HCT116 (cell line): ENCODE results near the gene GYS2. TPM values are rescaled to one million over a fixed set of nuclear protein-coding genes. Genes with fewer than 3 reads are reported as not detected.

ENCODE experiments used
- ATAC-seq: fragments of 200-7000 bp; cut with Tn5 transposase; 2 replicates; pipeline ENCODE4 v1.9.1; 2020; ENCODE audit warnings: mild to moderate bottlenecking, moderate library complexity
- BruUV-seq: library from RNA; stranded (reverse); fragments of 400-500 nt; replicated peaks from 2 replicates; lab custom pipeline; 2021; lab: Mats Ljungman, UMichigan
- CTCF ChIA-PET: fragments of 300-600 bp; sonication (Branson Sonifier 250); formaldehyde crosslinking; loops from one replicate; lab custom pipeline; 2021; ENCODE audit warnings: antibody characterized with exemption; lab: Charles Lee
- POLR2A ChIA-PET: fragments of 300-600, 350-600 bp; sonication (Branson Sonifier 250); formaldehyde crosslinking; loops from one replicate; lab custom pipeline; 2021; ENCODE audit warnings: antibody characterized with exemption; lab: Charles Lee
- RAD21 ChIA-PET, 2 experiments: fragments of 300-600 bp; sonication (Branson Sonifier 250); formaldehyde crosslinking; loops; one replicate each; lab custom pipeline; 2023; ENCODE audit warnings: low total read pairs in 2 of 2; ENCODE audit not compliant: uncharacterized antibody in 2 of 2, unreplicated experiment in 2 of 2, low non-redundant PET in 1 of 2; lab: Charles Lee
- DNase-seq: peaks from one replicate; pipeline ENCODE4 v3.0.0-alpha.2; 2010; ENCODE audit warnings: low read depth, low spot score
- H2AFZ ChIP-seq: fragments of 200-600 bp; shearing (Covaris generic), sonication (generic); 2 replicates; pipeline ENCODE4 v1.6.1; 2017; ENCODE audit warnings: low read depth, mixed run types, mixed read lengths, antibody characterized with exemption, low read length; ENCODE audit not compliant: poor library complexity, severe bottlenecking
- H3K27ac ChIP-seq: 2 replicates; pipeline ENCODE4 v1.5.1; 2012; ENCODE audit warnings: low read depth, low read length
- H3K27me3 ChIP-seq: fragments of 200-600 bp; sonication (generic); 2 replicates; pipeline ENCODE4 v1.6.1; 2016; ENCODE audit warnings: mixed run types, low read length, mixed read lengths; ENCODE audit not compliant: insufficient read depth
- H3K36me3 ChIP-seq, 2 experiments: fragments of 200-500 bp in 1 of 2; fragments of 200-600 bp in 1 of 2; sonication (Bioruptor generic) in 1 of 2; sonication (generic) in 1 of 2; 2 replicates each; pipeline versions ENCODE4 v1.5.1 to v1.6.1; 2014 to 2016; ENCODE audit warnings: low read length in 2 of 2, inconsistent platforms in 1 of 2, mixed read lengths in 1 of 2, mixed run types in 1 of 2; ENCODE audit not compliant: insufficient read depth in 2 of 2, control insufficient read depth in 1 of 2
- H3K4me1 ChIP-seq, 2 experiments: fragments of 200-600 bp in 1 of 2; sonication (generic) in 1 of 2; 2 replicates each; pipeline versions ENCODE4 v1.5.1 to v1.6.1; 2012 to 2017; ENCODE audit warnings: low read length in 2 of 2, inconsistent platforms in 1 of 2, mild to moderate bottlenecking in 1 of 2, mixed read lengths in 1 of 2, mixed run types in 1 of 2, moderate library complexity in 1 of 2; ENCODE audit not compliant: insufficient read depth in 2 of 2, control insufficient read depth in 1 of 2
- H3K4me2 ChIP-seq: fragments of 200-600 bp; sonication (generic); 2 replicates; pipeline ENCODE4 v1.6.1; 2017; ENCODE audit warnings: mixed run types, low read length, mixed read lengths
- H3K4me3 ChIP-seq, 2 experiments: fragments of 200-600 bp in 1 of 2; sonication (generic) in 1 of 2; replicated peaks in 1 of 2; 2 replicates each; pipeline ENCODE4 v1.5.1; 2011 to 2016; ENCODE audit warnings: low read length in 2 of 2, control low read depth in 1 of 2, low read depth in 1 of 2, mild to moderate bottlenecking in 1 of 2, mixed read lengths in 1 of 2, mixed run types in 1 of 2
- H3K79me2 ChIP-seq: fragments of 200-600 bp; sonication (generic); 2 replicates; pipeline ENCODE4 v1.6.1; 2017; ENCODE audit warnings: mild to moderate bottlenecking, mixed run types, low read length, moderate library complexity, mixed read lengths; ENCODE audit not compliant: insufficient read depth
- H3K9ac ChIP-seq: fragments of 200-600 bp; sonication (generic); 2 replicates; pipeline ENCODE4 v1.6.1; 2016; ENCODE audit warnings: low read length, mixed read lengths
- H3K9me2 ChIP-seq: fragments of 200-600 bp; sonication (generic), shearing (Covaris generic); 2 replicates; pipeline ENCODE4 v1.6.1; 2017; ENCODE audit warnings: mixed run types, mild to moderate bottlenecking, moderate library complexity; ENCODE audit not compliant: insufficient read depth
- H3K9me3 ChIP-seq, 2 experiments: fragments of 200-500 bp in 1 of 2; fragments of 200-600 bp in 1 of 2; sonication (Bioruptor generic) in 1 of 2; sonication (generic) in 1 of 2; 2 replicates each; pipeline ENCODE4 v1.6.1; 2014 to 2017; ENCODE audit warnings: low read length in 2 of 2, mixed read lengths in 2 of 2, inconsistent platforms in 1 of 2, low read depth in 1 of 2, mild to moderate bottlenecking in 1 of 2, mixed run types in 1 of 2, moderate library complexity in 1 of 2; ENCODE audit not compliant: control insufficient read depth in 1 of 2, insufficient read depth in 1 of 2
- H4K20me1 ChIP-seq: fragments of 200-600 bp; sonication (generic), shearing (Covaris generic); 2 replicates; pipeline ENCODE4 v1.6.1; 2017; ENCODE audit warnings: mixed run types, mild to moderate bottlenecking, moderate library complexity; ENCODE audit not compliant: insufficient read depth
- ATF3 ChIP-seq: IDR thresholded peaks from 2 replicates; pipeline ENCODE4 v1.6.1; 2012
- CBX3 ChIP-seq: IDR thresholded peaks from 2 replicates; pipeline ENCODE4 v1.6.1; 2012; ENCODE audit warnings: low read depth
- CEBPB ChIP-seq: IDR thresholded peaks from 2 replicates; pipeline ENCODE4 v1.6.1; 2012; ENCODE audit warnings: low read depth
- EGR1 ChIP-seq: IDR thresholded peaks from 2 replicates; pipeline ENCODE4 v1.6.1; 2012; ENCODE audit warnings: low read depth
- FOSL1 ChIP-seq: IDR thresholded peaks from 2 replicates; pipeline ENCODE4 v1.6.1; 2012; ENCODE audit warnings: low read depth
- JUND ChIP-seq: IDR thresholded peaks from 2 replicates; pipeline ENCODE4 v1.6.1; 2012
- POLR2AphosphoS5 ChIP-seq: IDR thresholded peaks from 2 replicates; pipeline ENCODE4 v1.6.1; 2011; ENCODE audit warnings: mild to moderate bottlenecking, low read depth, low read length, moderate library complexity
- RAD21 ChIP-seq: IDR thresholded peaks from 2 replicates; pipeline ENCODE4 v1.6.1; 2012; ENCODE audit warnings: low read depth, mild to moderate bottlenecking
- ZBTB33 ChIP-seq: IDR thresholded peaks from 2 replicates; pipeline ENCODE4 v1.6.1; 2011; ENCODE audit warnings: mild to moderate bottlenecking, low read length, moderate library complexity; ENCODE audit not compliant: insufficient replicate concordance; ENCODE audit errors: extremely low read depth
- intact Hi-C: fragments of 100-400 bp; cut with micrococcal nuclease; formaldehyde crosslinking; loops from 2 replicates; pipeline ENCODE4 v1.10.0; 2022
- total RNA-seq: library from RNA; stranded (reverse); gene quantifications from one replicate; pipeline ENCODE4 v1.2.1, GENCODE V29; 2021; ENCODE audit not compliant: unreplicated experiment

GYS2 gene
- total RNA-seq, 1 experiment from 2014 or later, result not detected

- no peak for TF ChIP-seq ZBTB33
- no peak for TF ChIP-seq JUND
- no peak for TF ChIP-seq EGR1
- TF ChIP-seq, all 23 proteins: peak for 0
Observed at GRCh38 chr12:21542403-21542802, 62.2 kb downstream of the GYS2 start (continued).

- H3K27me3 ChIP-seq, result no peaks in the 10 kb centered on the region
- TF ChIP-seq FOSL1 (no peak), POLR2AphosphoS5 (no peak), ATF3 (no peak), RAD21 (no peak), CBX3 (no peak), CEBPB (no peak)
- no TSS peak for BruUV-seq
- no peaks in the 10 kb centered on the region for H4K20me1 ChIP-seq
- H3K79me2 ChIP-seq, result no peaks in the 10 kb centered on the region
- DNase-seq (no peak), ATAC-seq (no peak)
- no peak overlapping the region for H3K4me2 ChIP-seq
- no peaks in the 10 kb centered on the region for H3K36me3 ChIP-seq
- ChIA-PET CTCF (no interaction called here), POLR2A (no interaction called here), RAD21 (no interaction called here)
- H3K27ac ChIP-seq, result no peak overlapping the region
- H3K9me3 ChIP-seq, result no peaks in the 10 kb centered on the region
- intact Hi-C loops, result no loop called here
- no peak overlapping the region for H2AFZ ChIP-seq
- no peaks in the 10 kb centered on the region for H3K9me2 ChIP-seq
- no peak overlapping the region for H3K9ac ChIP-seq
- H3K4me1 ChIP-seq, result no peaks in the 10 kb centered on the region
- H3K4me3 ChIP-seq, result no peak overlapping the region
Observed at GRCh38 chr12:21541773-21542172, 62.9 kb downstream of the GYS2 start.
